Measurements from ENCODE around the gene CCNI2. TPM values are rescaled to one million over a fixed set of nuclear protein-coding genes. Genes with fewer than 3 reads are reported as not detected.

The CCNI2 gene
- total and polyA plus RNA-seq, 10 of the 15 experiments (the other 5 are each of a cell fraction or from before 2014, with no cell fraction given) = 1.8 to 8.0 (median 3.2) TPM

DNA sequence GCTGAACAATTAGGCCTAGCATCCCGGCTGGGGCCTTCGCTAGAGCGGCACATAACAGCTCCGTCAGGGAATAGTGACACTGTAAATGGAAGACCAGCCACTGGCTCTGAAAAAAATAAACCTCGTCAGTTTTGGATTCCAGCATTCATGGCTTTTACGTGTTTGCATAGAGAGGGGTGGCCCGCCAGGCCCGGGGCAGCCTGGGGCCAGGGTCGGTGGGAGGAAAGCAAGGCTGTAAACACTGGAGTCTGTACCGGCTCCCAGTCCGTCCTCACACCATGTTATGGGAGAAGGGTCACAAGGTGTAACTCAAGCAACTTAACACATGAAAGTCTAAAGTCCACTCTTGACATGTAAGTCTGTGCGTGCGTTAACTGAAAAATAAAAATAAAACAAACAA, 11.2 kb downstream of the CCNI2 start:
- Histone ChIP-seq H3K36me3 (ENCODE audit: control insufficient read depth in 2 of 2, insufficient read depth in 2 of 2, low read length in 1 of 2) (peaks cover 6 to 19% of the 10 kb centered on the region in 2 experiments), H4K20me1 (ENCODE audit: control insufficient read depth, insufficient read depth) (no peaks in the 10 kb centered on the region), H2AFZ (ENCODE audit: control insufficient read depth, low read depth, low read length) (no peak overlapping the region), H3K27ac (ENCODE audit: control insufficient read depth, insufficient read depth) (no peak overlapping the region), H3K9ac (ENCODE audit: control insufficient read depth, insufficient read depth, low read length) (no peak overlapping the region), H3K9me3 (replicated peaks; ENCODE audit: control insufficient read depth, insufficient read depth, low read length) (no peaks in the 10 kb centered on the region), H3K4me2 (ENCODE audit: control insufficient read depth, insufficient read depth) (no peak overlapping the region), H3K79me2 (ENCODE audit: control insufficient read depth, insufficient read depth, low read length) (no peaks in the 10 kb centered on the region), H3K4me1 (ENCODE audit: control insufficient read depth, insufficient read depth, low read length) (no peaks in the 10 kb centered on the region), H3K4me3 (no peak overlapping the region), H3K27me3 (replicated peaks in 1 of 2; ENCODE audit: control insufficient read depth in 2 of 2, insufficient read depth in 2 of 2, low read length in 1 of 2) (no peaks in the 10 kb centered on the region)
- in situ Hi-C loops (cut with MboI) (no loop called here), intact Hi-C loops (cut with micrococcal nuclease; ENCODE audit: unreplicated experiment) (no loop called here)
- ChIA-PET POLR2A (interaction anchor here (1.0 kb wide), 1 partner anchor 44 kb away, joined by 3 read pairs; no protein-coding TSS in a partner anchor), CTCF (interaction anchor here (7.4 kb wide), 1 partner anchor 60 kb away, joined by 136 read pairs; no protein-coding TSS in a partner anchor), SMC1A (ENCODE audit: uncharacterized antibody, unreplicated experiment) (interaction anchor here (0.5 to 10.1 kb wide), 6 partner anchors 11 to 266 kb away, joined by 3 to 129 read pairs (median 4); partner anchors contain the start of gene CCNI2), RAD21 (ENCODE audit: unreplicated experiment) (no interaction called here)
- BruUV-seq (replicated peaks) = no TSS peak
- DNase-seq (ENCODE audit: low read depth, low spot score) = no peak
- no peak for FAIRE-seq
- ATAC-seq = no peak
- WGBS (ENCODE audit: insufficient coverage, insufficient replicate concordance, low lambda C conversion rate, missing lambda C conversion rate) = 97% methylated on average over 13 of the region's 13 CpGs
- TF ChIP-seq BMI1 (IDR thresholded peaks at IDR 0.05; ENCODE audit: borderline replicate concordance) = no peak
- TF ChIP-seq, protein P1, sequence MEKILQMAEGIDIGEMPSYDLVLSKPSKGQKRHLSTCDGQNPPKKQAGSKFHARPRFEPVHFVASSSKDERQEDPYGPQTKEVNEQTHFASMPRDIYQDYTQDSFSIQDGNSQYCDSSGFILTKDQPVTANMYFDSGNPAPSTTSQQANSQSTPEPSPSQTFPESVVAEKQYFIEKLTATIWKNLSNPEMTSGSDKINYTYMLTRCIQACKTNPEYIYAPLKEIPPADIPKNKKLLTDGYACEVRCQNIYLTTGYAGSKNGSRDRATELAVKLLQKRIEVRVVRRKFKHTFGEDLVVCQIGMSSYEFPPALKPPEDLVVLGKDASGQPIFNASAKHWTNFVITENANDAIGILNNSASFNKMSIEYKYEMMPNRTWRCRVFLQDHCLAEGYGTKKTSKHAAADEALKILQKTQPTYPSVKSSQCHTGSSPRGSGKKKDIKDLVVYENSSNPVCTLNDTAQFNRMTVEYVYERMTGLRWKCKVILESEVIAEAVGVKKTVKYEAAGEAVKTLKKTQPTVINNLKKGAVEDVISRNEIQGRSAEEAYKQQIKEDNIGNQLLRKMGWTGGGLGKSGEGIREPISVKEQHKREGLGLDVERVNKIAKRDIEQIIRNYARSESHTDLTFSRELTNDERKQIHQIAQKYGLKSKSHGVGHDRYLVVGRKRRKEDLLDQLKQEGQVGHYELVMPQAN (conservative IDR thresholded peaks at IDR 0.05) = no peak

DNA sequence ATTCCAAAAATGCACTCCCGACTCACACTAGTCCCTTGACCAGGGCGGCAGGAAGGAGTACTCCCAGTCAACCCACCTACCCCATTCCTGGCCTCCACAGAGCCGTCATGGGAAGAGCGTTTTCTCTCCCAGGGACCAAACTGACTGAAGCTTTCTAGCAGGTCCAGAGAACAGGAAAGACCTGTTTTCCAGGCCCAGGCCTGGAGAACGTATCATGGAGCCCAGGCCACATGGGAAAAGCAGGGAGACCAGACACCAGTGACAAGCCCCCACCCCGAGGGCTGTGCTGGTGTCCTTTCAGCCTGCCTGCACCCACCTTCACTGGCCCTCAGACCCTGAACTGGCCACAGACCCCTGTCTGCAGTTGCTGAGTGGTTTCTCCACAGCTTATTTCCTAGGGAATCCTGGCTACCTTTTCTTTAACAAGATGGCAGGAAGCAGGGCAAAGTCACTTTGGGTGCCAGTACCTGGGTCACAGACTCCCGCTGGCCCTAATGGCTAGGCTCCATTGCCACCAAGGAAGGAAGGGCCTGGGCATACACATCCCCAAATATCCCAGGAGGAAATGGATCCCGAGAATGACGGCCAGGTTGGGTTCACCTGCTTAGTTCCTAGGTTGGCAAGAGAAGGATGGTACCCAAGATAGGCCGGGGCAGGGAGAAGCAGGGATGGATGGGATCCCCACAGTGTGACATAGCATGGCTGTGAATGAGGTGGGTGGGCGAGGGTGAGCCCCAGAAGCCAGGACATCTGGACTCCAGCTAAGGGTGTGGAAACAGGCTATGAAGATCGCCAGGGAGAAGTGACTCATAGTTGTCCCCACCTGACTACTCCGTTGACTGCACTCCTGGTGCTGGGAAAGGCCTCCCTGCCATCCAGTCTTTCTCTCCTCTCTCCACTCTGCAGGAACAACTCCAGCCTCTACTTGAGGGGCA, 12.2 kb downstream of the CCNI2 start:
- H3K4me2 ChIP-seq (ENCODE audit: control insufficient read depth, insufficient read depth) = no peak overlapping the region
- ChIA-PET CTCF (no interaction called here), POLR2A (no interaction called here), SMC1A (ENCODE audit: uncharacterized antibody, unreplicated experiment) (interaction anchor here (0.6 to 10.1 kb wide), 2 partner anchors 30 to 62 kb away, joined by 3 to 129 read pairs; no protein-coding TSS in a partner anchor), RAD21 (ENCODE audit: unreplicated experiment) (no interaction called here)
- H2AFZ ChIP-seq (ENCODE audit: control insufficient read depth, low read depth, low read length) = no peak overlapping the region
- no peaks in the 10 kb centered on the region for H3K9me3 ChIP-seq (replicated peaks; ENCODE audit: control insufficient read depth, insufficient read depth, low read length)
- FAIRE-seq = no peak
- H3K4me1 ChIP-seq (ENCODE audit: control insufficient read depth, insufficient read depth, low read length) = no peaks in the 10 kb centered on the region
- no TSS peak for BruUV-seq (replicated peaks)
- H3K27me3 ChIP-seq (replicated peaks in 1 of 2; ENCODE audit: control insufficient read depth in 2 of 2, insufficient read depth in 2 of 2, low read length in 1 of 2) = no peaks in the 10 kb centered on the region
- no peak overlapping the region for H3K27ac ChIP-seq (ENCODE audit: control insufficient read depth, insufficient read depth)
- WGBS (ENCODE audit: insufficient coverage, insufficient replicate concordance, low lambda C conversion rate, missing lambda C conversion rate) = 85% methylated on average over 13 of the region's 13 CpGs
- intact Hi-C loops (cut with micrococcal nuclease; ENCODE audit: unreplicated experiment) (no loop called here), in situ Hi-C loops (cut with MboI) (no loop called here)
- H3K36me3 ChIP-seq (ENCODE audit: control insufficient read depth in 2 of 2, insufficient read depth in 2 of 2, low read length in 1 of 2) = peaks cover 6 to 22% of the 10 kb centered on the region in 2 experiments
- DNase-seq (ENCODE audit: low read depth, low spot score) = no peak
- H4K20me1 ChIP-seq (ENCODE audit: control insufficient read depth, insufficient read depth) = no peaks in the 10 kb centered on the region
- ATAC-seq = no peak
- H3K9ac ChIP-seq (ENCODE audit: control insufficient read depth, insufficient read depth, low read length) = no peak overlapping the region
- no peak overlapping the region for H3K4me3 ChIP-seq
- H3K79me2 ChIP-seq (ENCODE audit: control insufficient read depth, insufficient read depth, low read length) = no peaks in the 10 kb centered on the region
- no peak for TF ChIP-seq TAF1 (IDR thresholded peaks at IDR 0.05; ENCODE audit: borderline replicate concordance, low read depth, low read length)
- TF ChIP-seq TBL1XR1 (IDR thresholded peaks at IDR 0.05; ENCODE audit: low read depth, low read length) = no peak
- TF ChIP-seq ZNF217 (IDR thresholded peaks at IDR 0.05) = no peak
- TF ChIP-seq, protein P2, sequence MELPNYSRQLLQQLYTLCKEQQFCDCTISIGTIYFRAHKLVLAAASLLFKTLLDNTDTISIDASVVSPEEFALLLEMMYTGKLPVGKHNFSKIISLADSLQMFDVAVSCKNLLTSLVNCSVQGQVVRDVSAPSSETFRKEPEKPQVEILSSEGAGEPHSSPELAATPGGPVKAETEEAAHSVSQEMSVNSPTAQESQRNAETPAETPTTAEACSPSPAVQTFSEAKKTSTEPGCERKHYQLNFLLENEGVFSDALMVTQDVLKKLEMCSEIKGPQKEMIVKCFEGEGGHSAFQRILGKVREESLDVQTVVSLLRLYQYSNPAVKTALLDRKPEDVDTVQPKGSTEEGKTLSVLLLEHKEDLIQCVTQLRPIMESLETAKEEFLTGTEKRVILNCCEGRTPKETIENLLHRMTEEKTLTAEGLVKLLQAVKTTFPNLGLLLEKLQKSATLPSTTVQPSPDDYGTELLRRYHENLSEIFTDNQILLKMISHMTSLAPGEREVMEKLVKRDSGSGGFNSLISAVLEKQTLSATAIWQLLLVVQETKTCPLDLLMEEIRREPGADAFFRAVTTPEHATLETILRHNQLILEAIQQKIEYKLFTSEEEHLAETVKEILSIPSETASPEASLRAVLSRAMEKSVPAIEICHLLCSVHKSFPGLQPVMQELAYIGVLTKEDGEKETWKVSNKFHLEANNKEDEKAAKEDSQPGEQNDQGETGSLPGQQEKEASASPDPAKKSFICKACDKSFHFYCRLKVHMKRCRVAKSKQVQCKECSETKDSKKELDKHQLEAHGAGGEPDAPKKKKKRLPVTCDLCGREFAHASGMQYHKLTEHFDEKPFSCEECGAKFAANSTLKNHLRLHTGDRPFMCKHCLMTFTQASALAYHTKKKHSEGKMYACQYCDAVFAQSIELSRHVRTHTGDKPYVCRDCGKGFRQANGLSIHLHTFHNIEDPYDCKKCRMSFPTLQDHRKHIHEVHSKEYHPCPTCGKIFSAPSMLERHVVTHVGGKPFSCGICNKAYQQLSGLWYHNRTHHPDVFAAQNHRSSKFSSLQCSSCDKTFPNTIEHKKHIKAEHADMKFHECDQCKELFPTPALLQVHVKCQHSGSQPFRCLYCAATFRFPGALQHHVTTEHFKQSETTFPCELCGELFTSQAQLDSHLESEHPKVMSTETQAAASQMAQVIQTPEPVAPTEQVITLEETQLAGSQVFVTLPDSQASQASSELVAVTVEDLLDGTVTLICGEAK (IDR thresholded peaks at IDR 0.05; ENCODE audit: borderline replicate concordance) = no peak
- TF ChIP-seq, protein P3, sequence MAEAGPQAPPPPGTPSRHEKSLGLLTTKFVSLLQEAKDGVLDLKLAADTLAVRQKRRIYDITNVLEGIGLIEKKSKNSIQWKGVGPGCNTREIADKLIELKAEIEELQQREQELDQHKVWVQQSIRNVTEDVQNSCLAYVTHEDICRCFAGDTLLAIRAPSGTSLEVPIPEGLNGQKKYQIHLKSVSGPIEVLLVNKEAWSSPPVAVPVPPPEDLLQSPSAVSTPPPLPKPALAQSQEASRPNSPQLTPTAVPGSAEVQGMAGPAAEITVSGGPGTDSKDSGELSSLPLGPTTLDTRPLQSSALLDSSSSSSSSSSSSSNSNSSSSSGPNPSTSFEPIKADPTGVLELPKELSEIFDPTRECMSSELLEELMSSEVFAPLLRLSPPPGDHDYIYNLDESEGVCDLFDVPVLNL (IDR thresholded peaks at IDR 0.05; ENCODE audit: low read depth, low read length) = no peak
- TF ChIP-seq MTA3 (IDR thresholded peaks at IDR 0.05; ENCODE audit: borderline replicate concordance, low read length) = no peak
